ENCODE data around the gene SHBG.
"Not testable (repeated sequence)": the region's sequence is repeated elsewhere in the genome, so short reads cannot be mapped to it uniquely, and the experiment has no call there.

Gene SHBG

GRCh38 chr17:7629939-7630571, at the start of gene SHBG:
TSS of gene SHBG (plus strand) at chr17:7630135. CDS start at chr17:7630173, 38 bp downstream.
- no peak for DNase-seq

- DNase-seq: no peak
These were observed 49.0 kb upstream of the SHBG start for GRCh38 chr17:7580604-7581575.

- no peak for DNase-seq
These were observed 47.3 kb upstream of the SHBG start for GRCh38 chr17:7582396-7583252.

GRCh38 chr17:7583253-7584109, 46.5 kb upstream of the SHBG start, which contains the start of gene MPDU1:
TSS of gene MPDU1 (plus strand) at chr17:7583852. CDS start at chr17:7583863, 11 bp downstream.
- peak; percentile 93 for DNase-seq

- peak; percentile 51 for DNase-seq
These were observed 43.1 kb upstream of the SHBG start for GRCh38 chr17:7586673-7587419.

GRCh38 chr17:7587420-7588151, 42.3 kb upstream of the SHBG start:
- DNase-seq: no peak

GRCh38 chr17:7588553-7589203, 41.3 kb upstream of the SHBG start:
- DNase-seq: no peak

- DNase-seq: no peak
These were observed 40.6 kb upstream of the SHBG start for GRCh38 chr17:7589204-7589868.

- no peak for DNase-seq
These were observed 39.8 kb upstream of the SHBG start, which contains the start of gene SOX15 for GRCh38 chr17:7589891-7590691. TSS of gene SOX15 (minus strand) at chr17:7590094. CDS start at chr17:7589676, 418 bp downstream.

- no peak for DNase-seq
These were observed 39.2 kb upstream of the SHBG start for GRCh38 chr17:7590743-7591142.

GRCh38 chr17:7591596-7591995, 38.3 kb upstream of the SHBG start:
- no peak for DNase-seq

GRCh38 chr17:7592422-7593021, 37.4 kb upstream of the SHBG start:
- no peak for DNase-seq

GRCh38 chr17:7593296-7593695, 36.6 kb upstream of the SHBG start:
- no peak for DNase-seq

- DNase-seq: not testable (repeated sequence)
These were observed 32.4 kb upstream of the SHBG start for GRCh38 chr17:7597561-7597960.

GRCh38 chr17:7606280-7606679, 23.7 kb upstream of the SHBG start:
- no peak for DNase-seq

- no peak for DNase-seq
These were observed 19.3 kb upstream of the SHBG start for GRCh38 chr17:7610641-7611040.

GRCh38 chr17:7611635-7612293, 18.2 kb upstream of the SHBG start:
- no peak for DNase-seq

GRCh38 chr17:7612294-7612640, 17.7 kb upstream of the SHBG start:
- DNase-seq: no peak
